ENCODE data around the gene GARIN5A. TPM values are rescaled to one million over a fixed set of nuclear protein-coding genes. Genes with fewer than 3 reads are reported as not detected.

Gene GARIN5A
- total and polyA plus RNA-seq, 2 donors: 1.3 TPM; not detected in 1

- Histone ChIP-seq H3K4me1 (ENCODE audit: insufficient read depth) (no peaks in the 10 kb centered on the region), H3K36me3 (ENCODE audit: insufficient read depth) (no peaks in the 10 kb centered on the region), H3K4me3 (ENCODE audit: low read depth, low read length) (no peak overlapping the region), H3K27ac (ENCODE audit: low read depth) (no peak overlapping the region)
- no peak for DNase-seq (ENCODE audit: extremely low spot score)
- 25% methylated on average over 12 of the region's 12 CpGs for WGBS
Measured at GRCh38 chr19:50434525-50434924, 42.1 kb downstream of the GARIN5A start.

DNA sequence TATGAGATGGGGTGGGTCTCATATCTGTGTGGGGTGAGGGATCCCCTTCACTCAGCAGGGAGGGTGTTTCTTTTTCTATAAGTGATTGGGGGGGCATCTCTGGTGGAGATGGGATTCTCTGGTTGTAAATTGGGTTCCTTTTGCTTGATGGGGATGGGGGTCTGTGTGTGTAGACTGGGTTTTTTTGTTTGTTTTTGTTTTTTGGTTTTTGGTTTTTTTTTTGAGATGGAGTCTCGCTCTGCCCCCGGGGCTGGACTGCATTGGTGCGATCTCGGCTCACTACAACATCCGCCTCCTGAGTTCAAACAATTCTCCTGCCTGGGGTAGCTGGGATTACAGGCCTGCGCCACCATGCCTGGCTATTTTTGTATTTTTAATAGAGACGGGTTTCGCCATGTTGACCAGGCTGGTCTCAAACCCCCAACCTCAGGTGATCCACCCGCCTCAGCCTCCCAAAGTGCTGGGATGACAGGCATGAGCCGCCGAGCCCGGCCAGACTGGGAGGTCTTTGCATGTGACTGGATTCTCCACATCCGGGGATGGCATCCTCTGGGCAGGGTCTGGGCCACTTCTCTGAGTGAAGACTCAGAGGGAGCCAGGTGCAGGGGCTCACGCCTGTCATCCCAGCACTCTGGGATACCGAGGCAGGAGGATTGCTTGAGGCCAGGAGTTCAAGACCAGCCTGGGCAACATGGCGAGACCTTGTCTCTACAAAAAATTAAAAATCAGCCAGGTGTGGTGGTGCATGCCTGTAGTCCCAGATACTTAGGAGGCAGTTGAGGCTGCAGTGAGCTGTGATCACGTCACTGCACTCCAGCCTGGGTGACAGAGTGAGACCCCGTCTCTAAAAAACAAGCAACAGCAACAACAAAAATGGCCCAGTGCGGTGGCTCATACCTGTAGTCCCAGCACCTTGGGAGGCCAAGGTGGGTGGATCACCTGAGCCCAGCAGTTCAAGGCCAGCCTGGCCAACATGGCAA is 43.2 kb downstream of the GARIN5A start:
- no peak overlapping the region for H3K27ac ChIP-seq (ENCODE audit: low read depth)
- H3K4me3 ChIP-seq (ENCODE audit: low read depth, low read length): no peak overlapping the region
- no peaks in the 10 kb centered on the region for H3K4me1 ChIP-seq (ENCODE audit: insufficient read depth)
- no peak for DNase-seq (ENCODE audit: extremely low spot score)
- 71% methylated on average over 19 of the region's 19 CpGs for WGBS
- H3K36me3 ChIP-seq (ENCODE audit: insufficient read depth): no peaks in the 10 kb centered on the region

- no peak for DNase-seq (ENCODE audit: extremely low spot score)
- WGBS: 1% methylated on average over 40 of the region's 40 CpGs
- Histone ChIP-seq H3K27ac (ENCODE audit: low read depth) (no peak within 1 kb of the TSS), H3K36me3 (ENCODE audit: insufficient read depth) (no peaks in the 10 kb centered on the region), H3K4me1 (ENCODE audit: insufficient read depth) (no peaks in the 10 kb centered on the region), H3K4me3 (ENCODE audit: low read depth, low read length) (peak within 1 kb of the TSS; percentile 52)
Measured at GRCh38 chr19:50432221-50433028, 44.2 kb downstream of the GARIN5A start, which contains the start of gene MYBPC2. TSS of gene MYBPC2 (plus strand) at chr19:50432892. CDS start at chr19:50432954, 62 bp downstream.

DNA sequence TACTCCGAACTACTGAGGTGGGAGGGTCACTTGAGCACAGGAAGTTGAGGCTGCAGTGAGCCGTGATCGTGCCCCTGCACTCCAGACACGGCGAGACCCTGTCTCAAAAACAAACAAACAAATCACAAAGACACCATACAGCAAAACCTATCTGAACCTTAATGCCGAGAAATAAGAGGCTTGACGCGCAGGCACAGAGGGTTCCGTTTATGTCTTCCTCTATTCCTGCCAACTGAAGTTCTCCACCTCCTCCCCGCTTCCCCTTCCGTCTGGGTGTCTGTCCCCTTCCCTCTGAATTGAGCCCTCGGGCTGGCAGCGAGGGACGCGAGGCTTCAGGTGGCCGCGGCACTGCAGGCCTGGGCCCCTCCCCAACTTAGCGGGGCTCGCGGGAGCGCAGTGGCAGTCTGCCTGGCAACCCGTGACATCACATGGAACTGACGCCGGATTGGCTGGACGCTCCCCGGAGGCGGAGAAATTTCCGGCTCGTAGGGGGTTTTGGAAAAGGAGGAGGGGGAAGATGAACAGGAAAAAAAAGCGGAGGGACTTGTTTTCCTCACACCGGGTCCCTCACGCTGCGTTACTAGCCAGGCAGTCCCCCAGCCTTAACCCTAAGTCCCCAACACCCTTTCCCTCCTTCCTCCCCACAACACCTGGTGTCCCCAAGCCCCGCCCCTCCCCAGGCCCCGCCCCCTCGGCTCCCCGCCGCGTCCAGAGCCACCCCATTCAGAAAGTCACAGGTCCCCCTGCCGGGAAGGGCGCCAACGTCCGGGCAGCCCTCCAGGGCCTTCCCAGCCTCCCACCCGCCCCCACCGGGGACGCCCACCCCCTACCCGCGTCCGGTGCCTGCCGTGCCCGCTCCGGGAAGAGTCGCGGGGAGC is 45.1 kb downstream of the GARIN5A start:
- peak; percentile 74 for DNase-seq (ENCODE audit: extremely low spot score)
- Histone ChIP-seq H3K36me3 (ENCODE audit: insufficient read depth) (no peaks in the 10 kb centered on the region), H3K4me1 (ENCODE audit: insufficient read depth) (no peaks in the 10 kb centered on the region), H3K4me3 (ENCODE audit: low read depth, low read length) (peak overlapping the region; percentile 52), H3K27ac (ENCODE audit: low read depth) (no peak overlapping the region)
- under 1% methylated on average over 54 of the region's 54 CpGs for WGBS

DNA sequence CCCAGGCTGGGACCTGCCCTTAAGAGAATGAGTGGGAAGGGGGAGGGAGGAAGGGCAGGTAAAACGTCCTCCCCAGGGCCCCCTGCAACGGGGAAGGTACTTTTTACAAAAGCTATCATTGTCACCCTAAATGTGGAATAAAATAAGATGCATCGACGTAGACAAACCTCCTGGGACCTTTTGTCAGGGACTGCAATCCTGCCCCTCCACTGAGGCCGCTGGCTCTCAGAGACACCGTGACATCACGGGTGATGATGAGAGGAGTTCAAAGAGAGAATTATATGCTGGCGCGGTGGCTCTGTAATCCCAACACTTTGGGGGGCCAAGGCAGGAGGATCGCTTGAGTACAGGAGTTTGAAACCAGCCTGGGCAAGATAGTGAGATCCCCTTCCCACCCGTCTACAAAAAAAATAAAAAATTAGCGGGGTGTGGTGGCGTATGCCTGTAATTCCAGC is 45.7 kb downstream of the GARIN5A start:
- Histone ChIP-seq H3K27ac (ENCODE audit: low read depth) (no peak overlapping the region), H3K36me3 (ENCODE audit: insufficient read depth) (no peaks in the 10 kb centered on the region), H3K4me1 (ENCODE audit: insufficient read depth) (no peaks in the 10 kb centered on the region), H3K4me3 (ENCODE audit: low read depth, low read length) (no peak overlapping the region)
- 28% methylated on average over 13 of the region's 13 CpGs for WGBS
- DNase-seq (ENCODE audit: extremely low spot score): no peak

DNA sequence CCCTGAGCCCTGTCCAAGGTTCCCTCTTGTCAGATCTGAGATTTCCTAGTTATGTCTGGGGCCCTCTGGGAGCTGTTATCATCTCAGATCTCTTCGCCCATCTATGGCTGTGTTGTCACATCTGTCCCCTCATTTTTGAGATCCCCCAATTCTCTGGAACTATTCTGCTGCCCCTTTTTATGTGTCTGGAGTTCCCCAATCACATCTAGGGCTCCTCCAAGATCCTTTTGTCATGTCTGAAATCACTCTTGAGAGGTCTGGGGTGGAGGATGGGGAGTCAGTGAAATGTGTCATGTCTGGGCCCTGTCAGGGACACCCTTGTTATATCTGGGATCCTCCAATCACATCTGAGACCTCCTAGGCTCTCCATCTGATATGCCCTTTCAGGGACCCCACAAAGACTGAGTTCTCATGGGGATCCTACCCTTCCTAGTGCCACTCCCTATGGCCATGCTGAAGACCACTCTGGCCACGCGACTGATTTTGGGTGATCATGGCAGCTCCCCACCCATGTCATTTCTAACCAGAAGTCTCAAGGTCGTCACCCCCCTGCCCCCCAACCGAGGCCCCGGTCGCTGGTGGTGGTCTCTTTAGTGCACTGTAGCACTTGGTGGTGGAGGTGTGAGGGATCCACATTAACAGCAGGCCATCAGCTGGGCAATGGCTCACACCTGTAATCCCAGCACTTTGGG is 47.7 kb downstream of the GARIN5A start:
- no peak overlapping the region for H3K27ac ChIP-seq (ENCODE audit: low read depth)
- 83% methylated on average over 7 of the region's 7 CpGs for WGBS
- H3K36me3 ChIP-seq (ENCODE audit: insufficient read depth): no peaks in the 10 kb centered on the region
- DNase-seq (ENCODE audit: extremely low spot score): no peak
- no peak overlapping the region for H3K4me3 ChIP-seq (ENCODE audit: low read depth, low read length)
- no peaks in the 10 kb centered on the region for H3K4me1 ChIP-seq (ENCODE audit: insufficient read depth)

DNA sequence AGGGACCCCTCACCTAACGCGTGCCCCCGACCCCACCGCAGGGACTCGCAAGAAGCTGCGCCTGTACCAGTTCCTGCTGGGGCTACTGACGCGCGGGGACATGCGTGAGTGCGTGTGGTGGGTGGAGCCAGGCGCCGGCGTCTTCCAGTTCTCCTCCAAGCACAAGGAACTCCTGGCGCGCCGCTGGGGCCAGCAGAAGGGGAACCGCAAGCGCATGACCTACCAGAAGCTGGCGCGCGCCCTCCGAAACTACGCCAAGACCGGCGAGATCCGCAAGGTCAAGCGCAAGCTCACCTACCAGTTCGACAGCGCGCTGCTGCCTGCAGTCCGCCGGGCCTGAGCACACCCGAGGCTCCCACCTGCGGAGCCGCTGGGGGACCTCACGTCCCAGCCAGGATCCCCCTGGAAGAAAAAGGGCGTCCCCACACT is 48.6 kb downstream of the GARIN5A start:
- H3K36me3 ChIP-seq (ENCODE audit: insufficient read depth): no peaks in the 10 kb centered on the region
- peak; percentile 61 for DNase-seq (ENCODE audit: extremely low spot score)
- H3K4me1 ChIP-seq (ENCODE audit: insufficient read depth): no peaks in the 10 kb centered on the region
- WGBS: 4% methylated on average over 38 of the region's 38 CpGs
- H3K4me3 ChIP-seq (ENCODE audit: low read depth, low read length): peak overlapping the region; percentile 6
- no peak overlapping the region for H3K27ac ChIP-seq (ENCODE audit: low read depth)

GRCh38 chr19:50427318-50427925 is 49.2 kb downstream of the GARIN5A start:
- no peaks in the 10 kb centered on the region for H3K4me1 ChIP-seq (ENCODE audit: insufficient read depth)
- DNase-seq (ENCODE audit: extremely low spot score): no peak
- 79% methylated on average over 26 of the region's 26 CpGs for WGBS
- no peak overlapping the region for H3K4me3 ChIP-seq (ENCODE audit: low read depth, low read length)
- no peak overlapping the region for H3K27ac ChIP-seq (ENCODE audit: low read depth)
- H3K36me3 ChIP-seq (ENCODE audit: insufficient read depth): no peaks in the 10 kb centered on the region

DNA sequence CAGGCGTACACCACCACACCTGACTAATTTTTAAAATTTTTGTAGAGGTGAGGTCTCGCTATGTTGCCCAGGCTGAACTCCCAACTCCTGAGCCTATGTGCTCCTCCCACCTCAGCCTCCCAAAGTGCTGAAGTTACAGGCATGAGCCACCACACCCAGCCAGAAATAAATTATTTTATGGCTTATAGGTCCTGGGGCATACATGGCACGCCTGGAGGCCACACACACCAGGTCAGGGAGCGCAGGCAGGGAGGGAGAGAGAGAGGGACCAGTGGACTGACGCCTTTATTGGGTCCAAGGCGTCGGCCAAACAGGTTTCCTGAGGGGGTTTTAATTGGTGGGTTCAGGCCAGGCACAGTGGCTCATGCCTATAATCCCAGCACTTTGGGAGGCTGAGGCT is 51.1 kb downstream of the GARIN5A start:
- Histone ChIP-seq H3K4me3 (ENCODE audit: low read depth, low read length) (no peak overlapping the region), H3K36me3 (ENCODE audit: insufficient read depth) (no peaks in the 10 kb centered on the region), H3K4me1 (ENCODE audit: insufficient read depth) (no peaks in the 10 kb centered on the region), H3K27ac (ENCODE audit: low read depth) (no peak overlapping the region)
- 59% methylated on average over 7 of the region's 7 CpGs for WGBS
- DNase-seq (ENCODE audit: extremely low spot score): no peak

GRCh38 chr19:50423279-50424113 is 53.2 kb downstream of the GARIN5A start:
- Histone ChIP-seq H3K36me3 (ENCODE audit: insufficient read depth) (no peaks in the 10 kb centered on the region), H3K4me1 (ENCODE audit: insufficient read depth) (no peaks in the 10 kb centered on the region), H3K27ac (ENCODE audit: low read depth) (no peak overlapping the region), H3K4me3 (ENCODE audit: low read depth, low read length) (no peak overlapping the region)
- WGBS: 84% methylated on average over 22 of the region's 22 CpGs
- no peak for DNase-seq (ENCODE audit: extremely low spot score)

GRCh38 chr19:50422397-50423278 is 54.0 kb downstream of the GARIN5A start:
- Histone ChIP-seq H3K4me3 (ENCODE audit: low read depth, low read length) (no peak overlapping the region), H3K4me1 (ENCODE audit: insufficient read depth) (no peaks in the 10 kb centered on the region), H3K27ac (ENCODE audit: low read depth) (no peak overlapping the region), H3K36me3 (ENCODE audit: insufficient read depth) (no peaks in the 10 kb centered on the region)
- 82% methylated on average over 18 of the region's 18 CpGs for WGBS
- no peak for DNase-seq (ENCODE audit: extremely low spot score)
